ENCODE measurements around the gene NDST1.

- TF ChIP-seq CTCF (IDR thresholded peaks at IDR 0.05 in 4 of 5, conservative IDR thresholded peaks at IDR 0.05 in 1 of 5) (no peak), POLR2A (IDR thresholded peaks at IDR 0.05) (no peak)
Observed at GRCh38 chr5:150468206-150468605, 39.7 kb upstream of the NDST1 start.

All from gastrocnemius medialis (tissue), 4 donors.